IMR-90 (cell line): Measurements from ENCODE around the gene GALC. TPM values are rescaled to one million over a fixed set of nuclear protein-coding genes. Genes with fewer than 3 reads are reported as not detected.
A peak's percentile ranks its signal among the peaks of the same experiment; 100 is the strongest.

ENCODE experiments used
- ATAC-seq: fragments of 200-7000 bp; cut with Tn5 transposase; 2 replicates; pipeline ENCODE4 v1.9.1; 2020; ENCODE audit warnings: low read depth, mild to moderate bottlenecking, moderate library complexity
- BruUV-seq: library from RNA; stranded (reverse); fragments of 400-500 nt; replicated peaks from 2 replicates; lab custom pipeline; 2021; lab: Mats Ljungman, UMichigan
- CTCF ChIA-PET: fragments of 300-600 bp; formaldehyde crosslinking; extraction: SDS; loops from one replicate; lab custom pipeline; 2021; ENCODE audit warnings: antibody characterized with exemption; lab: Yijun Ruan, JAX
- POLR2A ChIA-PET: fragments of 300-600 bp; sonication (Branson Sonifier 250); formaldehyde crosslinking; loops from one replicate; lab custom pipeline; 2022; ENCODE audit warnings: antibody characterized with exemption; ENCODE audit not compliant: unreplicated experiment; lab: Charles Lee
- DNase-seq: peaks from one replicate; pipeline ENCODE4 v3.0.0; 2013
- H2AFZ ChIP-seq: replicated peaks from 2 replicates; pipeline ENCODE3; 2013; ENCODE audit warnings: low read length, mild to moderate bottlenecking; ENCODE audit not compliant: poor library complexity
- H2AK5ac ChIP-seq: 2 replicates; pipeline ENCODE4 v1.6.1; 2013; ENCODE audit warnings: low read depth, low read length, inconsistent platforms
- H2AK9ac ChIP-seq: replicated peaks from 2 replicates; pipeline ENCODE3; 2013; ENCODE audit warnings: mild to moderate bottlenecking, low read depth, low read length, moderate library complexity; ENCODE audit not compliant: poor library complexity
- H2BK120ac ChIP-seq: 2 replicates; pipeline ENCODE4 v1.6.1; 2013; ENCODE audit warnings: low read depth, low read length, inconsistent platforms
- H2BK15ac ChIP-seq: 3 replicates; pipeline ENCODE4 v1.6.1; 2013; ENCODE audit warnings: low read depth, low read length, inconsistent platforms
- H2BK20ac ChIP-seq: 2 replicates; pipeline ENCODE4 v1.6.1; 2013; ENCODE audit warnings: low read depth, mild to moderate bottlenecking, inconsistent platforms, low read length, moderate library complexity
- H2BK5ac ChIP-seq: 2 replicates; pipeline ENCODE4 v1.6.1; 2013; ENCODE audit warnings: mild to moderate bottlenecking, low read depth, low read length, inconsistent platforms; ENCODE audit not compliant: poor library complexity, severe bottlenecking
- H3K14ac ChIP-seq: replicated peaks from 2 replicates; pipeline ENCODE4 v1.6.1; 2013; ENCODE audit warnings: low read depth, low read length, inconsistent platforms
- H3K18ac ChIP-seq: 2 replicates; pipeline ENCODE4 v1.6.1; 2013; ENCODE audit warnings: low read depth, low read length, control low read depth
- H3K23ac ChIP-seq: 2 replicates; pipeline ENCODE4 v1.6.1; 2013; ENCODE audit warnings: low read depth, low read length, inconsistent platforms
- H3K27ac ChIP-seq: 2 replicates; pipeline ENCODE4 v1.5.1; 2013; ENCODE audit warnings: mild to moderate bottlenecking, control low read depth, low read length; ENCODE audit not compliant: insufficient read depth
- H3K27me3 ChIP-seq: 2 replicates; pipeline ENCODE4 v1.6.1; 2013; ENCODE audit warnings: low read length; ENCODE audit not compliant: control insufficient read depth, insufficient read depth
- H3K36me3 ChIP-seq: 2 replicates; pipeline ENCODE4 v1.6.1; 2013; ENCODE audit warnings: low read length, mixed read lengths; ENCODE audit not compliant: control insufficient read depth, insufficient read depth
- H3K4ac ChIP-seq: 2 replicates; pipeline ENCODE4 v1.6.1; 2013; ENCODE audit warnings: low read depth, low read length, inconsistent platforms
- H3K4me1 ChIP-seq: 2 replicates; pipeline ENCODE4 v1.6.1; 2013; ENCODE audit warnings: low read length, mixed read lengths; ENCODE audit not compliant: control insufficient read depth, insufficient read depth
- H3K4me2 ChIP-seq: 2 replicates; pipeline ENCODE4 v1.6.1; 2013; ENCODE audit warnings: low read depth, mild to moderate bottlenecking, control low read depth, low read length, moderate library complexity
- H3K4me3 ChIP-seq: 2 replicates; pipeline ENCODE4 v1.5.1; 2013; ENCODE audit warnings: low read depth, mild to moderate bottlenecking, control low read depth, low read length, moderate library complexity; ENCODE audit not compliant: insufficient read depth
- H3K56ac ChIP-seq: 2 replicates; pipeline ENCODE4 v1.6.1; 2013; ENCODE audit warnings: low read length, inconsistent platforms; ENCODE audit not compliant: insufficient read depth; ENCODE audit errors: extremely low read depth
- H3K79me1 ChIP-seq, 2 experiments: 2 replicates each; pipeline ENCODE4 v1.6.1; 2013; ENCODE audit warnings: low read length in 2 of 2, inconsistent platforms in 1 of 2, low read depth in 1 of 2
- H3K9ac ChIP-seq: 2 replicates; pipeline ENCODE4 v1.6.1; 2013; ENCODE audit warnings: low read depth, low read length, control low read depth
- H3K9me1 ChIP-seq: 2 replicates; pipeline ENCODE4 v1.6.1; 2013; ENCODE audit warnings: low read length, inconsistent platforms; ENCODE audit not compliant: insufficient read depth
- H3K9me3 ChIP-seq: 2 replicates; pipeline ENCODE4 v1.6.1; 2013; ENCODE audit warnings: low read length; ENCODE audit not compliant: control insufficient read depth, insufficient read depth
- H4K20me1 ChIP-seq: 2 replicates; pipeline ENCODE4 v1.6.1; 2013; ENCODE audit warnings: low read length, inconsistent platforms; ENCODE audit not compliant: insufficient read depth
- H4K5ac ChIP-seq: 2 replicates; pipeline ENCODE4 v1.6.1; 2013; ENCODE audit warnings: mild to moderate bottlenecking, low read depth, low read length, control low read depth
- H4K8ac ChIP-seq, 2 experiments: 2 replicates each; pipeline ENCODE4 v1.6.1; 2013; ENCODE audit warnings: low read depth in 2 of 2, low read length in 2 of 2, control low read depth in 1 of 2, inconsistent platforms in 1 of 2
- H4K91ac ChIP-seq: 2 replicates; pipeline ENCODE4 v1.6.1; 2013; ENCODE audit warnings: low read depth, low read length, inconsistent platforms; ENCODE audit not compliant: insufficient read depth
- CEBPB ChIP-seq: IDR thresholded peaks from 2 replicates; pipeline ENCODE4 v1.6.1; 2012; ENCODE audit warnings: low read depth, low read length, improper control_type of control experiment
- CHD1 ChIP-seq: IDR thresholded peaks from 2 replicates; pipeline ENCODE4 v1.6.1; 2012; ENCODE audit warnings: low read depth, low read length, improper control_type of control experiment
- ELK1 ChIP-seq: fragments of 150-350 bp; IDR thresholded peaks from 2 replicates; pipeline ENCODE4 v1.6.1; 2016; ENCODE audit warnings: low read depth, mild to moderate bottlenecking, low read length, moderate library complexity, borderline replicate concordance
- MAFK ChIP-seq: IDR thresholded peaks from 2 replicates; pipeline ENCODE4 v1.6.1; 2012; ENCODE audit warnings: low read depth, low read length, improper control_type of control experiment
- NFE2L2 ChIP-seq: fragments of 150-350 bp; IDR thresholded peaks from 2 replicates; pipeline ENCODE4 v1.6.1; 2016; ENCODE audit warnings: low read depth, mild to moderate bottlenecking, low read length
- RCOR1 ChIP-seq: IDR thresholded peaks from 2 replicates; pipeline ENCODE4 v1.6.1; 2012; ENCODE audit warnings: mild to moderate bottlenecking, low read length, improper control_type of control experiment; ENCODE audit not compliant: insufficient replicate concordance
- USF2 ChIP-seq: fragments of 150-350 bp; IDR thresholded peaks from 2 replicates; pipeline ENCODE4 v1.6.1; 2017; ENCODE audit warnings: mild to moderate bottlenecking, antibody characterized with exemption, low read length, low read depth
- WGBS, 2 experiments: methylation state at CpG; one replicate each; pipeline versions ENCODE4 v1.1.5 to v1.1.7; 2013; ENCODE audit warnings: missing lambda C conversion rate in 2 of 2; ENCODE audit not compliant: insufficient read length in 1 of 2; ENCODE audit errors: extremely low coverage in 2 of 2; 5-methylcytosine and 5-hydroxymethylcytosine counted together
- dilution Hi-C: fragments of 300-500 bp; cut with HindIII; formaldehyde crosslinking; loops from one replicate; pipeline ENCODE4 v1.14.3; 2018; ENCODE audit warnings: low sequenced_read_pairs; ENCODE audit not compliant: unreplicated experiment
- in situ Hi-C: fragments of 300-500 bp; cut with MboI; formaldehyde crosslinking; loops from 3 replicates; pipeline ENCODE4 v1.14.3; 2019; ENCODE audit warnings: low sequenced_read_pairs, inconsistent platforms, mixed read lengths
- intact Hi-C: fragments of 100-400 bp; cut with micrococcal nuclease; formaldehyde crosslinking; loops from 2 replicates; pipeline ENCODE4 v1.10.0; 2022
- polyA plus RNA-seq, 3 experiments: library from polyadenylated mRNA; depleted of rRNA; stranded (reverse); fragments of >200 nt; gene quantifications; 2 replicates each; pipeline ENCODE4 v1.2.3, GENCODE V29; 2012; ENCODE audit warnings: low replicate concordance in 1 of 3
- total RNA-seq: library from RNA; depleted of rRNA; stranded (reverse); fragments of >200 nt; gene quantifications from 2 replicates; pipeline ENCODE4 v1.2.3, GENCODE V29; 2012

Gene GALC
- total and polyA plus RNA-seq, 2 of the 4 experiments (the other 2 are of a cell fraction), result 6.3 to 7.9 TPM

- Histone ChIP-seq H3K4me1 (no peaks in the 10 kb centered on the region), H3K18ac (no peak overlapping the region), H3K9ac (no peak overlapping the region), H3K4me3 (no peak overlapping the region), H2AK9ac (no peak overlapping the region), H3K79me1 (no peaks in the 10 kb centered on the region), H3K4me2 (no peak overlapping the region), H4K20me1 (no peaks in the 10 kb centered on the region), H3K9me3 (no peaks in the 10 kb centered on the region), H3K56ac (no peak overlapping the region), H3K27me3 (no peaks in the 10 kb centered on the region), H2BK120ac (no peak overlapping the region), H4K91ac (no peak overlapping the region), H3K9me1 (no peaks in the 10 kb centered on the region), H3K4ac (no peak overlapping the region), H2BK20ac (no peak overlapping the region), H4K8ac (no peak overlapping the region), H2BK15ac (no peak overlapping the region), H3K27ac (no peak overlapping the region), H4K5ac (no peak overlapping the region), H3K23ac (no peak overlapping the region), H2BK5ac (no peak overlapping the region), H2AK5ac (no peak overlapping the region), H3K36me3 (peaks cover 3% of the 10 kb centered on the region; the same call in 1 of the 2 replicates), H3K14ac (no peak overlapping the region), H2AFZ (no peak overlapping the region)
- DNase-seq (peak; percentile 38), ATAC-seq (no peak)
- no CpG with 5 or more reads among the region's 3 CpGs for WGBS, 2 experiments
- dilution Hi-C loops, result no loop called here
- BruUV-seq, result no TSS peak
- in situ Hi-C loops, result no loop called here
- ChIA-PET CTCF (interaction anchor here (0.6 to 1.0 kb wide), 2 partner anchors 15 to 71 kb away, joined by 3 read pairs; no protein-coding TSS in a partner anchor), POLR2A (no interaction called here)
- no peak for TF ChIP-seq CHD1
- TF ChIP-seq ELK1, result no peak
- no peak for TF ChIP-seq MAFK
- no peak for TF ChIP-seq NFE2L2
- no peak for TF ChIP-seq USF2
- no peak for TF ChIP-seq CEBPB
- TF ChIP-seq RCOR1, result no peak
- intact Hi-C loops, result no loop called here
Observed at GRCh38 chr14:87966816-87967215, 26.2 kb downstream of the GALC start.
